ENCODE results near the gene WT1. TPM values are rescaled to one million over a fixed set of nuclear protein-coding genes. Genes with fewer than 3 reads are reported as not detected.

Gene WT1
- total and polyA plus RNA-seq, 7 experiments from 2014 or later = not detected

GRCh38 chr11:32435942-32436750 lies 807 bp upstream of the WT1 start:
- Histone ChIP-seq H3K27me3 (ENCODE audit: control insufficient read depth in 2 of 2, insufficient read depth in 2 of 2, low read length in 2 of 2) (peaks cover 6 to 11% of the 10 kb centered on the region in 2 donors), H3K4me3 (ENCODE audit: low read length) (no peak overlapping the region), H3K36me3 (ENCODE audit: control insufficient read depth in 2 of 3, insufficient read depth in 3 of 3, low read length in 3 of 3) (no peaks in the 10 kb centered on the region), H3K4me1 (ENCODE audit: control insufficient read depth in 2 of 2, insufficient read depth in 2 of 2, low read length in 2 of 2) (no peaks in the 10 kb centered on the region), H3K27ac (ENCODE audit: low read depth, low read length) (no peak overlapping the region), H3K9me3 (ENCODE audit: control insufficient read depth in 2 of 3, low read length in 3 of 3) (no peaks in the 10 kb centered on the region)
- peak overlapping the region in 1 of 9 donors; percentile 77 for H3K27ac Mint-ChIP-seq
- peak overlapping the region in 7 of 10 donors; percentile 24 to 72 (median 37) for H3K4me3 Mint-ChIP-seq
- intact Hi-C loops (cut with micrococcal nuclease) = loop anchor here in 1 of 2 donors (5.0 to 10.0 kb wide), 2 partner anchors 111 to 609 kb away; no protein-coding TSS in a partner anchor
- peaks cover 71 to 90% (median 81%) of the 10 kb centered on the region in 5 donors for H3K27me3 Mint-ChIP-seq
- H3K9me3 Mint-ChIP-seq = peaks cover 0 to 1% (median 0%) of the 10 kb centered on the region in 11 donors
- peaks cover 0 to 3% (median 0%) of the 10 kb centered on the region in 5 donors for H3K36me3 Mint-ChIP-seq
- DNase-seq = no peak
- ChIA-PET POLR2A (no interaction called here), CTCF (no interaction called here)
- H3K4me1 Mint-ChIP-seq = peaks cover 18 to 51% (median 47%) of the 10 kb centered on the region in 7 donors
- ATAC-seq = no peak

- Mint-ChIP-seq H3K27me3 (peaks cover 63 to 90% (median 79%) of the 10 kb centered on the region in 5 donors), H3K4me3 (no peak overlapping the region), H3K27ac (no peak overlapping the region), H3K4me1 (peaks cover 20 to 48% (median 44%) of the 10 kb centered on the region in 7 donors), H3K9me3 (peaks cover 0 to 3% (median 0%) of the 10 kb centered on the region in 11 donors), H3K36me3 (peaks cover 0 to 4% (median 0%) of the 10 kb centered on the region in 5 donors)
- ATAC-seq (peak; percentile 43), DNase-seq (no peak)
- Histone ChIP-seq H3K27ac (ENCODE audit: low read depth, low read length) (no peak overlapping the region), H3K4me3 (ENCODE audit: low read length) (no peak overlapping the region), H3K27me3 (ENCODE audit: control insufficient read depth in 2 of 2, insufficient read depth in 2 of 2, low read length in 2 of 2) (peaks cover under 1 to 11% of the 10 kb centered on the region in 2 donors), H3K4me1 (ENCODE audit: control insufficient read depth in 2 of 2, insufficient read depth in 2 of 2, low read length in 2 of 2) (no peaks in the 10 kb centered on the region), H3K9me3 (ENCODE audit: control insufficient read depth in 2 of 3, low read length in 3 of 3) (no peaks in the 10 kb centered on the region), H3K36me3 (ENCODE audit: control insufficient read depth in 2 of 3, insufficient read depth in 3 of 3, low read length in 3 of 3) (no peaks in the 10 kb centered on the region)
- ChIA-PET CTCF (no interaction called here), POLR2A (no interaction called here)
- intact Hi-C loops (cut with micrococcal nuclease) = loop anchor here in 1 of 2 donors (5.0 to 10.0 kb wide), 2 partner anchors 110 to 608 kb away; no protein-coding TSS in a partner anchor
Measured at GRCh38 chr11:32435152-32435480, 223 bp downstream of the WT1 start.

- ChIA-PET POLR2A (no interaction called here), CTCF (no interaction called here)
- peaks cover 0 to 11% of the 10 kb centered on the region in 2 donors for H3K27me3 ChIP-seq (ENCODE audit: control insufficient read depth in 2 of 2, insufficient read depth in 2 of 2, low read length in 2 of 2)
- intact Hi-C loops (cut with micrococcal nuclease) = loop anchor here in 1 of 2 donors (5.0 to 10.0 kb wide), 4 partner anchors 110 to 632 kb away; no protein-coding TSS in a partner anchor
- ATAC-seq (peak; percentile 18), DNase-seq (no peak)
- peaks cover 0 to 3% (median 0%) of the 10 kb centered on the region in 11 donors for H3K9me3 Mint-ChIP-seq
- no peak overlapping the region for H3K4me3 ChIP-seq (ENCODE audit: low read length)
- H3K4me1 Mint-ChIP-seq = peaks cover 20 to 44% (median 41%) of the 10 kb centered on the region in 7 donors
- H3K27ac ChIP-seq (ENCODE audit: low read depth, low read length) = no peak overlapping the region
- peaks cover 63 to 90% (median 79%) of the 10 kb centered on the region in 5 donors for H3K27me3 Mint-ChIP-seq
- H3K36me3 Mint-ChIP-seq = peaks cover 0 to 5% (median 0%) of the 10 kb centered on the region in 5 donors
- H3K27ac Mint-ChIP-seq = peak overlapping the region in 1 of 9 donors; percentile 68
- no peaks in the 10 kb centered on the region for H3K9me3 ChIP-seq (ENCODE audit: control insufficient read depth in 2 of 3, low read length in 3 of 3)
- H3K4me3 Mint-ChIP-seq = peak overlapping the region in 3 of 10 donors; percentile 30 to 59 (median 54)
- H3K36me3 ChIP-seq (ENCODE audit: control insufficient read depth in 2 of 3, insufficient read depth in 3 of 3, low read length in 3 of 3) = no peaks in the 10 kb centered on the region
- no peaks in the 10 kb centered on the region for H3K4me1 ChIP-seq (ENCODE audit: control insufficient read depth in 2 of 2, insufficient read depth in 2 of 2, low read length in 2 of 2)
Measured at GRCh38 chr11:32434356-32435151, 785 bp downstream of the WT1 start.

- peaks cover 0 to 9% of the 10 kb centered on the region in 2 donors for H3K27me3 ChIP-seq (ENCODE audit: control insufficient read depth in 2 of 2, insufficient read depth in 2 of 2, low read length in 2 of 2)
- no peak overlapping the region for H3K27ac ChIP-seq (ENCODE audit: low read depth, low read length)
- H3K27me3 Mint-ChIP-seq = peaks cover 66 to 90% (median 80%) of the 10 kb centered on the region in 5 donors
- ChIA-PET CTCF (no interaction called here), POLR2A (no interaction called here)
- no peak for ATAC-seq
- DNase-seq = no peak
- no peaks in the 10 kb centered on the region for H3K9me3 ChIP-seq (ENCODE audit: control insufficient read depth in 2 of 3, low read length in 3 of 3)
- H3K9me3 Mint-ChIP-seq = peaks cover 0 to 7% (median 0%) of the 10 kb centered on the region in 11 donors
- peak overlapping the region in 8 of 10 donors; percentile 12 to 59 (median 32) for H3K4me3 Mint-ChIP-seq
- no peaks in the 10 kb centered on the region for H3K4me1 ChIP-seq (ENCODE audit: control insufficient read depth in 2 of 2, insufficient read depth in 2 of 2, low read length in 2 of 2)
- no peaks in the 10 kb centered on the region for H3K36me3 ChIP-seq (ENCODE audit: control insufficient read depth in 2 of 3, insufficient read depth in 3 of 3, low read length in 3 of 3)
- intact Hi-C loops (cut with micrococcal nuclease) = loop anchor here in 1 of 2 donors (5.0 to 10.0 kb wide), 3 partner anchors 109 to 632 kb away; no protein-coding TSS in a partner anchor
- peaks cover 20 to 45% (median 39%) of the 10 kb centered on the region in 7 donors for H3K4me1 Mint-ChIP-seq
- H3K27ac Mint-ChIP-seq = peak overlapping the region in 1 of 9 donors; percentile 68
- peaks cover 0 to 5% (median 0%) of the 10 kb centered on the region in 5 donors for H3K36me3 Mint-ChIP-seq
- H3K4me3 ChIP-seq (ENCODE audit: low read length) = no peak overlapping the region
Measured at GRCh38 chr11:32433914-32434355, 1.4 kb downstream of the WT1 start.

GRCh38 chr11:32433101-32433913 lies 2.0 kb downstream of the WT1 start:
- ATAC-seq (no peak), DNase-seq (no peak)
- Mint-ChIP-seq H3K27me3 (peaks cover 67 to 91% (median 83%) of the 10 kb centered on the region in 5 donors), H3K4me1 (peaks cover 16 to 42% (median 35%) of the 10 kb centered on the region in 7 donors), H3K27ac (peak overlapping the region in 1 of 9 donors; percentile 68), H3K9me3 (peaks cover 0 to 7% (median 0%) of the 10 kb centered on the region in 11 donors), H3K36me3 (peaks cover 0 to 5% (median 0%) of the 10 kb centered on the region in 5 donors), H3K4me3 (peak overlapping the region in 8 of 10 donors; percentile 30 to 59 (median 51))
- ChIA-PET CTCF (no interaction called here), POLR2A (no interaction called here)
- intact Hi-C loops (cut with micrococcal nuclease) = loop anchor here in 1 of 2 donors (5.0 to 10.0 kb wide), 3 partner anchors 109 to 631 kb away; no protein-coding TSS in a partner anchor
- Histone ChIP-seq H3K9me3 (ENCODE audit: control insufficient read depth in 2 of 3, low read length in 3 of 3) (no peaks in the 10 kb centered on the region), H3K36me3 (ENCODE audit: control insufficient read depth in 2 of 3, insufficient read depth in 3 of 3, low read length in 3 of 3) (no peaks in the 10 kb centered on the region), H3K4me1 (ENCODE audit: control insufficient read depth in 2 of 2, insufficient read depth in 2 of 2, low read length in 2 of 2) (no peaks in the 10 kb centered on the region), H3K4me3 (ENCODE audit: low read length) (no peak overlapping the region), H3K27me3 (ENCODE audit: control insufficient read depth in 2 of 2, insufficient read depth in 2 of 2, low read length in 2 of 2) (peaks cover 0 to 3% of the 10 kb centered on the region in 2 donors), H3K27ac (ENCODE audit: low read depth, low read length) (no peak overlapping the region)

Measured in naive thymus-derived CD4-positive, alpha-beta T cell (primary cell).